Measurements from ENCODE around the gene MPZL2. TPM values are rescaled to one million over a fixed set of nuclear protein-coding genes. Genes with fewer than 3 reads are reported as not detected.

Gene MPZL2
- total RNA-seq, 4 donors from 2014 or later, result 249 to 491 (median 352) TPM

DNA sequence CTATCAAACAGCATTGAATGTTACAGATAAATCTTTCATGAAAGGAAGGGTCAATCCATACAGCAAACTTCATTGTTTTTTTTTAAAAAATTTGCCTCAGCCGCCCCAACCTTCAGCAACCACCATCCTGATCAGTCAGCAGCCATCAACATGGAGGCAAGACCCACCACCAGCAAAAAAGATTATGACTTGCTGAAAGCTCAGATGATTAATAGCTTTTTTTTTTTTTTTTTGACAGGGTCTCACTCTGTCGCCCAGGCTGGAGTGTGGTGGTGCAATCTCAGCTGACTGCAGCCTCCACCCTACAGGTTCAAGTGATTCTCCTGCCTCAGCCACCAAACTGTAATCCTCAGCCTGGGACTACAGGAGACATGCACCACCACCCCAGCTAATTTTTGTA lies 22.4 kb upstream of the MPZL2 start:
- H3K27me3 ChIP-seq, result no peaks in the 10 kb centered on the region
- DNase-seq, result no peak
- intact Hi-C loops (cut with DNase I), result no loop called here
- H3K4me3 ChIP-seq, result no peak overlapping the region
- no peaks in the 10 kb centered on the region for H3K36me3 ChIP-seq
- 78 to 80% methylated on average over 2 of the region's 2 CpGs for WGBS, 2 donors
- no peaks in the 10 kb centered on the region for H3K9me3 ChIP-seq
- H3K27ac ChIP-seq, result no peak overlapping the region
- peaks cover 0 to 31% (median 0%) of the 10 kb centered on the region in 3 donors for H3K4me1 ChIP-seq
- TF ChIP-seq POLR2A (IDR thresholded peaks at IDR 0.05), result no peak
- TF ChIP-seq, protein P1, sequence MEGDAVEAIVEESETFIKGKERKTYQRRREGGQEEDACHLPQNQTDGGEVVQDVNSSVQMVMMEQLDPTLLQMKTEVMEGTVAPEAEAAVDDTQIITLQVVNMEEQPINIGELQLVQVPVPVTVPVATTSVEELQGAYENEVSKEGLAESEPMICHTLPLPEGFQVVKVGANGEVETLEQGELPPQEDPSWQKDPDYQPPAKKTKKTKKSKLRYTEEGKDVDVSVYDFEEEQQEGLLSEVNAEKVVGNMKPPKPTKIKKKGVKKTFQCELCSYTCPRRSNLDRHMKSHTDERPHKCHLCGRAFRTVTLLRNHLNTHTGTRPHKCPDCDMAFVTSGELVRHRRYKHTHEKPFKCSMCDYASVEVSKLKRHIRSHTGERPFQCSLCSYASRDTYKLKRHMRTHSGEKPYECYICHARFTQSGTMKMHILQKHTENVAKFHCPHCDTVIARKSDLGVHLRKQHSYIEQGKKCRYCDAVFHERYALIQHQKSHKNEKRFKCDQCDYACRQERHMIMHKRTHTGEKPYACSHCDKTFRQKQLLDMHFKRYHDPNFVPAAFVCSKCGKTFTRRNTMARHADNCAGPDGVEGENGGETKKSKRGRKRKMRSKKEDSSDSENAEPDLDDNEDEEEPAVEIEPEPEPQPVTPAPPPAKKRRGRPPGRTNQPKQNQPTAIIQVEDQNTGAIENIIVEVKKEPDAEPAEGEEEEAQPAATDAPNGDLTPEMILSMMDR (IDR thresholded peaks at IDR 0.05), result no peak

DNA sequence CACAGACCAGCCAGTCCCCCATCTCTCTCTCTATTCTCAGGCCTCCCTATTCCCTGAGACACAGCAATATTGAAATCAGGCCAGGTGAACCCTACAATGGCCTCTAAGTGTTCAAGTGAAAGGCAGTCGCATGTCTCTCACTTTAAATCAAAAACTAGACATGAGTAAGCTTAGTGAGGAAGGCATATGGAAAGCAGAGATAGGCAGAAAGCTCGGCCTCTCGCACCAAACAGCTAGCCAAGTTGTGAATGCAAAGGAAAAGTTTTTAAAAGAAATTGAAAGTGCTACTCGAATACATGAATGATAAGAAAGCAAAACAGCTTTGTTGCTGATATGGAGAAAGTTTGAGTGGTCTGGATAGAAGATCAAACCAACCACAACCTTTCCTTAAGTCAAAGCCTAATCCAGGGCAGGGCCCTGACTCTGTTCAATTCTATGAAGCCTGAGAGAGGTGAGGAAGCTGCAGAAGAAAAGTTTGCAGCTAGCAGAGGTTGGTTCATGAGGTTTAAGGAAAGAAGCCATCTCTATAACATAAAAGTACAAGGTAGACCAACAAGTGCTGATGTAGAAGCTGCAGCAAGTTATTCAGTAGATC lies 19.8 kb upstream of the MPZL2 start:
- Histone ChIP-seq H3K4me1 (peaks cover 0 to 39% (median 3%) of the 10 kb centered on the region in 3 donors), H3K4me3 (no peak overlapping the region), H3K27me3 (no peaks in the 10 kb centered on the region), H3K36me3 (no peaks in the 10 kb centered on the region), H3K9me3 (no peaks in the 10 kb centered on the region), H3K27ac (peak overlapping the region in 3 of 4 donors; percentile 21 to 27 (median 25))
- WGBS, 2 donors, result 51 to 62% methylated on average over 4 of the region's 4 CpGs
- no peak for TF ChIP-seq POLR2A (IDR thresholded peaks at IDR 0.05)
- TF ChIP-seq, protein P1 (IDR thresholded peaks at IDR 0.05), result no peak
- DNase-seq, result no peak
- intact Hi-C loops (cut with DNase I), result no loop called here

DNA sequence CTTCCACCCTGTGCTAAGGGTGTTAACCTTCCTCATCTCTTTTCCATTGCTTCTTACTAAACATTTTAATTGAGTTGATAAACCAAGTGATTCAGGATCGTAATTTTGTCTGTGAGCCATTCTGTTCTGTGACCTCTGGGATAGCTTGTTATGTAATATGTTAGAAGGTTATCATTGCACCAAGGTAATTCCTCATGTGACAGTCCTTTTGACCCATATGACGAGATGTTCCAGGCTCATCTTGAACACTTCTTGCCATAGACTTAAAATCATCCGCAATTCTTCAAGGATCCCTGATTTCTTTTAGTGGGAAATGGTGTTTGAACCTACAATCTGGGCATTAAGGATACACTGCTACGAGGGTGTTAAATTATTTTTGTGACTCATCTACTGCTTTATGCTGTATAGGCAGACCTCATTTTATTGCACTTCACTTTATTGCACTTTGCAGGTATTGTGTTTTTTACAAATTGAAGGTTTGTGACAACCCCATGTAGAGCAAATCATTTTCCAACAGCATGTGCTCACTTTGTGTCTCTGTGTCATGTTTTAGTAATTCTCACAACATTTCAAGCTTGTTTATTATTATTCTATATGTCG lies 19.0 kb upstream of the MPZL2 start:
- TF ChIP-seq, protein P1 (IDR thresholded peaks at IDR 0.05), result no peak
- TF ChIP-seq POLR2A (IDR thresholded peaks at IDR 0.05), result no peak
- intact Hi-C loops (cut with DNase I), result no loop called here
- peak overlapping the region in 3 of 4 donors; percentile 21 to 27 (median 25) for H3K27ac ChIP-seq
- H3K4me1 ChIP-seq, result peaks cover 0 to 45% (median 7%) of the 10 kb centered on the region in 3 donors
- no peaks in the 10 kb centered on the region for H3K36me3 ChIP-seq
- DNase-seq, result no peak
- H3K9me3 ChIP-seq, result no peaks in the 10 kb centered on the region
- 66 to 69% methylated on average over 5 of the region's 5 CpGs for WGBS, 2 donors
- H3K4me3 ChIP-seq, result no peak overlapping the region
- no peaks in the 10 kb centered on the region for H3K27me3 ChIP-seq

DNA sequence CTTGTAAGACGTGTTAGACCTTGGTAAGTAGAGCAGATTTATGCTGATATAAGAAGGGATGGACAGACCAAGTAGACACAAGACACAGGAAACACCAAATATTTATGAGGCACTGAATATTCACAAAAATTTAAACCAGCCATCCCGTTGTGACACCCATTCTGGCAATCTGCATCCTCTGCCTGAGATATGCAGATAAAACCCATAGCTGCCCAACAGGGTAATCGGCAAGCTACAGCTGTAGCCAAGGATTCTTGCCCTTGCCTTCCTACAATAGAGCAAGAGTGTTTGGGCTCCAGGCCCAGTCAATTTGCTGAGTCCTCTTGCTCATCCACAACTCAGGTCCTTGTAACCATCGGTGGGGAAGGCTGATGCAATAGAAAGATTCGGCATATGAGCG lies 18.5 kb upstream of the MPZL2 start:
- Histone ChIP-seq H3K27me3 (no peaks in the 10 kb centered on the region), H3K4me3 (no peak overlapping the region), H3K36me3 (no peaks in the 10 kb centered on the region), H3K9me3 (no peaks in the 10 kb centered on the region), H3K27ac (peak overlapping the region in 2 of 4 donors; percentile 21 to 27), H3K4me1 (peaks cover 0 to 51% (median 11%) of the 10 kb centered on the region in 3 donors)
- TF ChIP-seq, protein P1 (IDR thresholded peaks at IDR 0.05), result no peak
- TF ChIP-seq POLR2A (IDR thresholded peaks at IDR 0.05), result no peak
- DNase-seq, result no peak
- WGBS, 2 donors, result 69 to 76% methylated on average over 6 of the region's 6 CpGs
- intact Hi-C loops (cut with DNase I), result no loop called here

DNA sequence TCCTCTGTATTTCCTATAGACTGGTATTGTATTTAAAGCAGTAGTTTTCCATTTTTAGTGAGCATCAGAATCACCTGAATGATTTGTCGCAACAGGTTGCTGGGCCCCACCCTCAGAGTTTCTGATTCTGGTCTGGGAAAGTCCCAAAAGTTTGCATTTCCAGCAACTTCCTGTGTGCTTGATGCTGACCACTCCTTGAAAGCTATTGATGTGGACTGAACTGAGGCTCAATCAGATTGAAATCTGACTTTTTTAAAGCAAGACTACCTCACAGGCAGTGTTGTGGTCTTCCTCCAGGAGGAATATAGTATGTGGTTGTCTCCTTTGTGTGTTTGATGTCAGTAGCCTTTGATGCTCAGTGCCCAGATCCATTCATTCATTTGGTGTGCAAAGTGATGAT lies 17.2 kb upstream of the MPZL2 start:
- peaks cover under 1 to 61% (median 19%) of the 10 kb centered on the region in 3 donors for H3K4me1 ChIP-seq
- no peaks in the 10 kb centered on the region for H3K27me3 ChIP-seq
- H3K27ac ChIP-seq, result peak overlapping the region; percentile 25 to 63 (median 60)
- H3K36me3 ChIP-seq, result no peaks in the 10 kb centered on the region
- no peaks in the 10 kb centered on the region for H3K9me3 ChIP-seq
- no peak overlapping the region for H3K4me3 ChIP-seq
- intact Hi-C loops (cut with DNase I), result no loop called here
- 31 to 33% methylated on average over 1 of the region's 1 CpG for WGBS, 2 donors
- no peak for DNase-seq
- TF ChIP-seq, protein P1 (IDR thresholded peaks at IDR 0.05), result no peak
- no peak for TF ChIP-seq POLR2A (IDR thresholded peaks at IDR 0.05)

All from esophagus squamous epithelium (tissue), 5 donors.